BJ (cell line): ENCODE data around the gene MYLK. TPM values are rescaled to one million over a fixed set of nuclear protein-coding genes. Genes with fewer than 3 reads are reported as not detected.

Experiments used
- CTCF ChIA-PET: fragments of 350-600 bp; formaldehyde crosslinking; extraction: SDS; loops from one replicate; lab custom pipeline; 2021; ENCODE audit warnings: antibody characterized with exemption, inconsistent platforms; lab: Yijun Ruan, JAX
- POLR2A ChIA-PET: fragments of 300-600 bp; sonication (Branson Sonifier 250); formaldehyde crosslinking; extraction: SDS; loops from one replicate; lab custom pipeline; 2021; ENCODE audit warnings: antibody characterized with exemption; lab: Charles Lee
- DNase-seq: peaks from one replicate; pipeline ENCODE4 v3.0.0-alpha.2; 2011; ENCODE audit warnings: low read depth
- H3K27me3 ChIP-seq: 2 replicates; pipeline ENCODE4 v1.6.0; 2011; ENCODE audit warnings: low read length; ENCODE audit not compliant: control insufficient read depth, insufficient read depth
- H3K36me3 ChIP-seq: 2 replicates; pipeline ENCODE4 v1.5.1; 2011; ENCODE audit warnings: low read length; ENCODE audit not compliant: control insufficient read depth, insufficient read depth
- H3K4me3 ChIP-seq: 2 replicates; pipeline ENCODE4 v1.5.1; 2011; ENCODE audit warnings: low read depth, mild to moderate bottlenecking, control low read depth, low read length
- CTCF ChIP-seq: IDR thresholded peaks from 2 replicates; pipeline ENCODE4 v1.5.1; 2011; ENCODE audit warnings: low read depth, mild to moderate bottlenecking, control low read depth, inconsistent platforms, low read length, moderate library complexity; ENCODE audit not compliant: insufficient read depth
- polyA plus RNA-seq: library from polyadenylated mRNA; depleted of rRNA; stranded (reverse); fragments of >200 nt; gene quantifications from 2 replicates; pipeline ENCODE4 v1.2.3, GENCODE V29; 2011

Gene MYLK
- polyA plus RNA-seq, 1 experiment, result 734 TPM

- no peaks in the 10 kb centered on the region for H3K27me3 ChIP-seq
- H3K4me3 ChIP-seq, result no peak overlapping the region
- ChIA-PET CTCF (interaction anchor here (1.2 kb wide), 1 partner anchor 23 kb away, joined by 3 read pairs; no protein-coding TSS in a partner anchor), POLR2A (no interaction called here)
- peaks cover 22% of the 10 kb centered on the region for H3K36me3 ChIP-seq
- DNase-seq, result no peak
- no peak for TF ChIP-seq CTCF
Observed at GRCh38 chr3:123781138-123781537, 103.0 kb downstream of the MYLK start.

- CTCF ChIA-PET, result interaction anchor here (1.2 kb wide), 1 partner anchor 23 kb away, joined by 3 read pairs; no protein-coding TSS in a partner anchor
Observed at GRCh38 chr3:123780656-123781055, 103.5 kb downstream of the MYLK start.

GRCh38 chr3:123779655-123780231, 104.4 kb downstream of the MYLK start:
- H3K36me3 ChIP-seq, result peaks cover 28% of the 10 kb centered on the region
- ChIA-PET CTCF (interaction anchor here (1.2 kb wide), 1 partner anchor 22 kb away, joined by 3 read pairs; no protein-coding TSS in a partner anchor), POLR2A (interaction anchor here (0.6 kb wide), 1 partner anchor 22 kb away, joined by 5 read pairs; no protein-coding TSS in a partner anchor)
- DNase-seq, result no peak
- H3K27me3 ChIP-seq, result no peaks in the 10 kb centered on the region
- TF ChIP-seq CTCF, result no peak
- H3K4me3 ChIP-seq, result no peak overlapping the region

More at GRCh38 chr3:123780656-123781055, 103.5 kb downstream of the MYLK start:
- DNase-seq, result no peak
- peaks cover 27% of the 10 kb centered on the region for H3K36me3 ChIP-seq
- no peaks in the 10 kb centered on the region for H3K27me3 ChIP-seq
- no peak for TF ChIP-seq CTCF
- POLR2A ChIA-PET, result interaction anchor here (0.6 kb wide), 1 partner anchor 23 kb away, joined by 5 read pairs; no protein-coding TSS in a partner anchor
- no peak overlapping the region for H3K4me3 ChIP-seq

- Histone ChIP-seq H3K4me3 (no peak overlapping the region), H3K27me3 (no peaks in the 10 kb centered on the region), H3K36me3 (peaks cover 26% of the 10 kb centered on the region)
- no peak for DNase-seq
- ChIA-PET POLR2A (no interaction called here), CTCF (interaction anchor here (0.9 to 1.9 kb wide), 3 partner anchors 10 to 56 kb away, joined by 3 to 7 read pairs (median 3); no protein-coding TSS in a partner anchor)
- TF ChIP-seq CTCF, result no peak
Observed at GRCh38 chr3:123778991-123779622, 105.0 kb downstream of the MYLK start.

GRCh38 chr3:123778525-123778924, 105.6 kb downstream of the MYLK start:
- H3K4me3 ChIP-seq, result no peak overlapping the region
- no peak for DNase-seq
- ChIA-PET CTCF (interaction anchor here (0.9 to 1.9 kb wide), 3 partner anchors 11 to 55 kb away, joined by 3 to 7 read pairs (median 3); no protein-coding TSS in a partner anchor), POLR2A (no interaction called here)
- TF ChIP-seq CTCF, result no peak
- H3K36me3 ChIP-seq, result peaks cover 26% of the 10 kb centered on the region
- H3K27me3 ChIP-seq, result no peaks in the 10 kb centered on the region
